ENCODE results near the gene PEPD.

The PEPD gene

GRCh38 chr19:33343859-33344572, 177.6 kb downstream of the PEPD start:
- no peak overlapping the region for H3K27ac Mint-ChIP-seq
- H3K27me3 Mint-ChIP-seq = peaks cover 27% of the 10 kb centered on the region
- no peaks in the 10 kb centered on the region for H3K36me3 Mint-ChIP-seq
- H3K4me1 Mint-ChIP-seq (ENCODE audit: low read depth) = no peaks in the 10 kb centered on the region
- H3K4me3 Mint-ChIP-seq = no peak overlapping the region
- no peaks in the 10 kb centered on the region for H3K9me3 Mint-ChIP-seq (ENCODE audit: low read depth)

GRCh38 chr19:33343301-33343700, 178.3 kb downstream of the PEPD start:
- Mint-ChIP-seq H3K27me3 (peaks cover 25% of the 10 kb centered on the region), H3K9me3 (ENCODE audit: low read depth) (no peaks in the 10 kb centered on the region), H3K36me3 (no peaks in the 10 kb centered on the region), H3K4me3 (no peak overlapping the region), H3K4me1 (ENCODE audit: low read depth) (no peaks in the 10 kb centered on the region), H3K27ac (no peak overlapping the region)

GRCh38 chr19:33340991-33341390, 180.6 kb downstream of the PEPD start:
- no peaks in the 10 kb centered on the region for H3K4me1 Mint-ChIP-seq (ENCODE audit: low read depth)
- no peaks in the 10 kb centered on the region for H3K9me3 Mint-ChIP-seq (ENCODE audit: low read depth)
- H3K27me3 Mint-ChIP-seq = peaks cover 24% of the 10 kb centered on the region
- H3K36me3 Mint-ChIP-seq = peaks cover 2% of the 10 kb centered on the region
- H3K27ac Mint-ChIP-seq = no peak overlapping the region
- H3K4me3 Mint-ChIP-seq = no peak overlapping the region

- Mint-ChIP-seq H3K4me1 (ENCODE audit: low read depth) (no peaks in the 10 kb centered on the region), H3K27ac (no peak overlapping the region), H3K9me3 (ENCODE audit: low read depth) (no peaks in the 10 kb centered on the region), H3K4me3 (no peak overlapping the region), H3K36me3 (peaks cover 2% of the 10 kb centered on the region), H3K27me3 (peaks cover 17% of the 10 kb centered on the region)
Measured at GRCh38 chr19:33339016-33339984, 182.3 kb downstream of the PEPD start.
